ENCODE measurements around the gene GRID1. TPM values are rescaled to one million over a fixed set of nuclear protein-coding genes. Genes with fewer than 3 reads are reported as not detected.

GRID1 gene
- polyA plus RNA-seq, 12 donors: 3.0 to 7.0 (median 4.9) TPM; not detected in 2

- DNase-seq: no peak
These were observed 3.5 kb upstream of the GRID1 start for GRCh38 chr10:86370006-86370585.

- no peak for DNase-seq
These were observed 2.4 kb upstream of the GRID1 start for GRCh38 chr10:86368987-86369386.

DNA sequence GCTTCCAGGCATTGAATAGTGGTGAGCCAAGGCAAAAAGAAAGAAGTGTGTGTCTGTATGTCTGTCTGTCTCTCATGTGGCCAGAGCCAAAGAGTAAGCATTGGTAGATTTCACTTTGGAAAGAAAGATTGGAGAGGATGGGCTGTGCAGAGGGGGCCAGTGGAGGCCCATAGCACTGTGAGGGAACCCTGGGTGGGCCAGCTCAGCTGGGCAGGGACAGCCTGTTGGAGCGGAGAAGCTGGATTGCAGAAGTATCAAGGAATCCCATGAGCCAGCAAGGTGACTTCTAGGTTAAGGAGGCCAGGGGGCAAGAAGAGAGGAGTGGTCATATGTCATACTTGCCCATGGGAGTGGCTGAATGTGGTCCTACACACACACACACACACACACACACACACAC lies 1.5 kb upstream of the GRID1 start:
- no peak for DNase-seq

- peak; percentile 37 for DNase-seq
These were observed 757 bp upstream of the GRID1 start for GRCh38 chr10:86367152-86367951.

GRCh38 chr10:86366902-86367151 lies 232 bp upstream of the GRID1 start:
- DNase-seq: no peak

DNA sequence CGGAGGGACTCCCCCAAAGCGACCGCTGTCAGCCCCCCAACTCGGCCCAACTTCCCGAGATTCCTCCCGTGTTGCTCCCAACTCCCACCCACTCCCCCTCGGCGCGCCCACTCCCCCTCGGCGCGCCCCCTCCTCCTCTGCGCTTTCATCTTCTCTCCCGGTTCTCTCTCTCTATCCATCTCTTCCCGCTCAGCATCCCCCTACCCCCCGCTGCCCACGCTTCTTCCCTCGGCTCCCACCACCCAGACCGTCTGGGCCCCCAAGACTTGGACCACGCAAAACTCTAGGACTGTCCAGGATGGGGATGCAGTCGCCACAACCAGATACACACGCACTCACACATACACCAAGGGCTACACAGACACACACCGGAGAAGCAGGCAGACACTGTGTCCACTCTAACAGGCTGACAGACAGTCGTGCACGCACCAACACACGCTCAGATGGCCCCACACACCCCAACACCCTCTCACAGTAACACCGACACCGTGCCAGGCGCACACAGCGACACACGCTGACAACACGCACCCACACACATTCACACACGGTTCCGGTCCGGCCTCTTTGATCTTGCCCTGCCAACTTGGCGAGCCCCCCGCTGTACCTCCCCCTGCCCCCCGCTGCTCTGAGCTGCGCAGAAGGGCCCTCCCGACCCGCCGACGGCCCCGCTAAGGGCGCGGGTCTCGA lies 1.1 kb downstream of the GRID1 start:
- peak; percentile 31 for DNase-seq

- DNase-seq: no peak
These were observed 1.9 kb downstream of the GRID1 start for GRCh38 chr10:86364491-86365345.

GRCh38 chr10:86363833-86364490 lies 2.6 kb downstream of the GRID1 start:
- no peak for DNase-seq

GRCh38 chr10:86363184-86363832 lies 3.3 kb downstream of the GRID1 start:
- peak; percentile 43 for DNase-seq

DNA sequence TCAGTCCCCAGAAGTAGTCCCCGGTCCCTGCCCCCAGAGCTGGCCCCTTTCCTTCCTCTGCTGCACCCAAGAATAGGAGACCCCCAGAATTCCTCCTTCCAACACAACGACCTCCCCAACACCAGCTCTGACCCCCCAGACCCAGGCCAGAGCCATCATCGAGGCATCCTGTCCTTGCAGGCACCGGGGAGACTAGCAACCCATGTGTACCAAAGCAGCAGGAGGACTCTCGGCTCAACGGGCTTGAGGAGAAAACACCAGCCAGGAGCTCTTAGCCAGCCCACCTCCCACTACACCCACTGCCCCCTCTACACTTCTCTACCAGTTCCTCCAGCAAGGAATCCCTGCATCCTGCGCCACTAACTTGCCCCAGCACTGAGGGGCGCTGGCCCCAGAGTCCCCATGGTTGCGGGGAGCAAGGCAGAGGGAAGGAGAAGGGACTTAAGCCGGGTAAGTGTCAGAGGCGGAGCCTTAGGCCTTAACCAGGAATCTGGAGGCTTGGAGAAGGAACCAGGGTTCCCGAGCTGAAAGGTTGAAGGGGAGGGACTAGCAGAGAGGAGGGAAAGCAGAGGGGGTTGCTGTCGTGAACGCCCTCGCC lies 3.9 kb downstream of the GRID1 start:
- no peak for DNase-seq

DNA sequence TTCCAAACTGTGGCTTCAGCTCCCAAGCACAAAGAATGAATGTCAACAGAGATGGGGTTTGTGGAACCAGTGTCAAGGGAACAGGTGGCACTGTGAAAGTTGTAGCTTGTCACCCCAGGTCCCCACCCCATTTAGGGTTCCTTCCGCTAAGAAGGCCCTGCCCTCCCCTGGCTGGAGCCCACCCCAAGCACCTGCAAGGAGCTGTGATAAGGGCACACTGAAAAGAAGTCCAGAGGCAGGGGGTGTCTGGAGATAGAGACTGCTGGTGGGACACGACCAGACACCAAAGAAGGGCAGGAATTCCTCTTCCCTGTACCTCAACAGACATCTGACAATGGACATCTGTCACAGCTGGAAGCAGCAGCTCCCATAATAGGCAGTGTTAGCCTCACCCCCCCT lies 4.5 kb downstream of the GRID1 start:
- DNase-seq: no peak

GRCh38 chr10:86361156-86362128 lies 5.2 kb downstream of the GRID1 start:
- no peak for DNase-seq

- DNase-seq: no peak
These were observed 5.9 kb downstream of the GRID1 start for GRCh38 chr10:86360657-86361056.

GRCh38 chr10:86359954-86360353 lies 6.6 kb downstream of the GRID1 start:
- no peak for DNase-seq

- no peak for DNase-seq
These were observed 7.5 kb downstream of the GRID1 start for GRCh38 chr10:86359111-86359510.

GRCh38 chr10:86357676-86358075 lies 8.9 kb downstream of the GRID1 start:
- DNase-seq: no peak

GRCh38 chr10:86357041-86357440 lies 9.6 kb downstream of the GRID1 start:
- no peak for DNase-seq

DNA sequence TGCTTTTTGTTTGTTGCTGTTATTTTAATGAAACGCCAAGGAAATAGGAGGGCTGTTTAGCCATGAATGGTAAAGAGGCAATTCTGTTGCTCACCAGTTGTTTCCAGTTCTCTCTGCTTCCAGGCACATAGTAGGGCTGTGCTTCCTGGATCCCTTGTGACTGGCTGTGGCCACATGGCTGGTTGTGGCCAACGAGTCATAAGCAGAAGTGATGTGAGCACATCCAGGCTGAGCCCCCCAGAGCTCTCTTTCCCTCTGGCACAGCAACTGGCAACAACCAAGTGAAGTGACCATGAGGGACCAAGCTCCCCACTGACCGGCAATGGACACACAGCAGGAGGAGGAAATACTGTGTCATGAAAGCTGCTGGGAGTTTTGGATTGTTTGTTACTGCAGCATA lies 10.3 kb downstream of the GRID1 start:
- no peak for DNase-seq

- DNase-seq: peak; percentile 40
These were observed 11.0 kb downstream of the GRID1 start for GRCh38 chr10:86355571-86356038.
